Erythroblast (primary cell): Measurements from ENCODE around the gene ERC2.

Experiments used
- GATA1 ChIP-seq: IDR thresholded peaks from 2 replicates; pipeline ENCODE4 v1.6.1; 2011; ENCODE audit warnings: low read depth, mild to moderate bottlenecking, control low read depth, low read length, moderate library complexity
- POLR2A ChIP-seq: IDR thresholded peaks from 2 replicates; pipeline ENCODE4 v1.6.1; 2011; ENCODE audit warnings: mild to moderate bottlenecking, low read length

- TF ChIP-seq POLR2A (no peak), GATA1 (no peak)
These were observed 846.2 kb downstream of the ERC2 start for GRCh38 chr3:55622116-55622515.
